D721Med (cell line): ENCODE measurements around the gene PRPS2.

Experiments used
- DNase-seq: peaks from one replicate; pipeline ENCODE4 v3.0.0; 2011; ENCODE audit warnings: low spot score; ENCODE audit not compliant: insufficient read length
- FAIRE-seq: peaks from 2 replicates; lab custom pipeline; 2011; peaks lifted over from hg19 to GRCh38; lab: Jason Lieb, UNC
- TF ChIP-seq, protein P1 (sequence below): IDR thresholded peaks from 2 replicates; pipeline ENCODE4 v1.5.1; 2012; ENCODE audit warnings: mild to moderate bottlenecking, control low read depth; ENCODE audit not compliant: insufficient read depth; ENCODE audit errors: missing control alignments

Gene PRPS2

GRCh38 chrX:12805333-12805732 lies 14.1 kb downstream of the PRPS2 start:
- DNase-seq, result no peak
- TF ChIP-seq, protein P1, sequence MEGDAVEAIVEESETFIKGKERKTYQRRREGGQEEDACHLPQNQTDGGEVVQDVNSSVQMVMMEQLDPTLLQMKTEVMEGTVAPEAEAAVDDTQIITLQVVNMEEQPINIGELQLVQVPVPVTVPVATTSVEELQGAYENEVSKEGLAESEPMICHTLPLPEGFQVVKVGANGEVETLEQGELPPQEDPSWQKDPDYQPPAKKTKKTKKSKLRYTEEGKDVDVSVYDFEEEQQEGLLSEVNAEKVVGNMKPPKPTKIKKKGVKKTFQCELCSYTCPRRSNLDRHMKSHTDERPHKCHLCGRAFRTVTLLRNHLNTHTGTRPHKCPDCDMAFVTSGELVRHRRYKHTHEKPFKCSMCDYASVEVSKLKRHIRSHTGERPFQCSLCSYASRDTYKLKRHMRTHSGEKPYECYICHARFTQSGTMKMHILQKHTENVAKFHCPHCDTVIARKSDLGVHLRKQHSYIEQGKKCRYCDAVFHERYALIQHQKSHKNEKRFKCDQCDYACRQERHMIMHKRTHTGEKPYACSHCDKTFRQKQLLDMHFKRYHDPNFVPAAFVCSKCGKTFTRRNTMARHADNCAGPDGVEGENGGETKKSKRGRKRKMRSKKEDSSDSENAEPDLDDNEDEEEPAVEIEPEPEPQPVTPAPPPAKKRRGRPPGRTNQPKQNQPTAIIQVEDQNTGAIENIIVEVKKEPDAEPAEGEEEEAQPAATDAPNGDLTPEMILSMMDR, result no peak
- FAIRE-seq, result no peak

GRCh38 chrX:12811658-12812057 lies 20.4 kb downstream of the PRPS2 start:
- DNase-seq (no peak), FAIRE-seq (no peak)
- TF ChIP-seq, protein P1, result no peak

- FAIRE-seq (peak; percentile 86), DNase-seq (no peak)
- TF ChIP-seq, protein P1, result no peak
Measured at GRCh38 chrX:12814420-12814819, 23.2 kb downstream of the PRPS2 start.

GRCh38 chrX:12817528-12817927 lies 26.3 kb downstream of the PRPS2 start:
- no peak for DNase-seq
- TF ChIP-seq, protein P1, result no peak
- FAIRE-seq, result no peak

DNA sequence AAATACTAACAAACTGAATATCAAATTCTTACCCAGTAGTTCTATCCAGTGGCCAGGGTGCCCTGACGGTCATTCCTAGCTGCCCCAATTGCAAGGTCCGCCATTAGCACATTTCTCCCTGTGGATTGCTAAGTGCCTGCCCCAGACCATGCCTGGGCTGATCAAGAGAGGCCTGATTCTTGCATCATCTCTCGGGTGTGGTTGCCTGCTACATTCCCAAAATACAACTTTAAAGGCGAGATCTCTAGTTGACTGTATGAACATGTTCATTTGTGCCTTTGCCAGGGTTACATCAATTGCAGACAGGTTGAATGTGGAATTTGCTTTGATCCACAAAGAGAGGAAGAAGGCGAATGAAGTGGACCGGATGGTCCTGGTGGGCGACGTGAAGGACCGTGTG lies 28.0 kb downstream of the PRPS2 start:
- DNase-seq (no peak), FAIRE-seq (no peak)
- TF ChIP-seq, protein P1, result no peak

DNA sequence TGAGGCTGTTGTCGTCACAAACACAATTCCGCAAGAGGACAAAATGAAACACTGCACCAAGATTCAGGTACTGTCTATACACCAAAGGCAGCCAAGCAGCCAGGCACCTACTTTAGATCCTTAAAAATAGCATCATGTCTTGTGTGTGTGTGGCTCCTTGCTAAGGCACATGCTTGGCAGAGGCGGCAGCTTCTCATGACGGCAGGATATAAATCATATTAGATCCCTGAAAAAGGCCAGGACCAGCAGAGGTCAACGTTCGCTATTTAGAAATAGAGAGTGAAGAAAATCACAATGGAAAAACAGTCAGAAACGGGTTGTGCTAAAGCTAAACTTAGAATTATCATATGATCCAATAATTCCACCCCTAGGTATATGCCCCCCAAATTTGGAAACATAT lies 29.5 kb downstream of the PRPS2 start:
- TF ChIP-seq, protein P1, result no peak
- DNase-seq (no peak), FAIRE-seq (no peak)

GRCh38 chrX:12824944-12825343 lies 33.7 kb downstream of the PRPS2 start:
- no peak for FAIRE-seq
- TF ChIP-seq, protein P1, result no peak
- no peak for DNase-seq
